GM18507 (cell line): Measurements from ENCODE around the gene UBN2.
"Not testable (repeated sequence)": the region's sequence is repeated elsewhere in the genome, so short reads cannot be mapped to it uniquely, and the experiment has no call there.

ENCODE experiments used
- DNase-seq: peaks from one replicate; pipeline ENCODE4 v3.0.0; 2011; ENCODE audit warnings: low read depth; ENCODE audit not compliant: insufficient read length; ENCODE audit errors: extremely low spot score
- FAIRE-seq: peaks from 2 replicates; lab custom pipeline; 2011; peaks lifted over from hg19 to GRCh38; lab: Jason Lieb, UNC

Gene UBN2

GRCh38 chr7:139292821-139293220 is 61.8 kb downstream of the UBN2 start:
- no peak for FAIRE-seq

DNA sequence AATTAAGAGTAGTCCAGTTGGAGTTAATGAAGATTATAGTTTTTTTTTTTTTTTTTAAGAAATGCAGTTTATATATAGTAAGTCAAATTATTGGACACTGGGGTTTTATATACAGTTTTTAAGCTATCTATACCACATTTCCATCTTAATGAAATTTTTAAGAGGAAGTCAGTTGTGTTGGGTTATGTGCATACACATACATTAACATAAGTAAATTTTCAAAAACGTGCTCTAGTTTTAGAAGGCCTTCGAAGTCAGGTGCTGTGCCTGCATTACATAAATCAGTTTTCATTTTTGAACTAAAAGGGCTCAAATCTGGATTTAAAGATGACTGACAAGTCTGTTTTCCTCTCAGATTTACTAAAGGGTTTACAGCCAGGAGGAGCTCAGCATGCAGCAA is 62.5 kb downstream of the UBN2 start:
- DNase-seq (no peak), FAIRE-seq (no peak)

More at GRCh38 chr7:139292821-139293220, 61.8 kb downstream of the UBN2 start:
- no peak for DNase-seq

DNA sequence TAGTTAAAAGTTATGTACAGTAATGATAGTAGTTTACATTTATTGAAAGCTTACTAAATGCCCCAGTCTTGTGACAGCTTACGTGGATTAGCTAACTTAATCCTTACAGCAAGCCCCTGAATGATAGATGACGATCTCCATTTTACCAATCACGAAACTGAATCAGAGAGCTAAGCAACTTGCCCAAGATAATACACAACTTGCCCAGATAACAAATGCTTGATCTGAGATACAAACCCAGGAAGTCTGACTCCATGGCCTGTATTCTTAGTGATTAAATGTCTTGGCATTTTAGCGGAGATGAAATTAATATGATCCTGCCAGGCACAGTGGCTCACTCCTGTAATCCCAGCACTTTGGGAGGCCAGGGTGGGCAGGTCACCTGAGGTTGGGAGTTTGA is 63.2 kb downstream of the UBN2 start:
- no peak for DNase-seq
- no peak for FAIRE-seq

DNA sequence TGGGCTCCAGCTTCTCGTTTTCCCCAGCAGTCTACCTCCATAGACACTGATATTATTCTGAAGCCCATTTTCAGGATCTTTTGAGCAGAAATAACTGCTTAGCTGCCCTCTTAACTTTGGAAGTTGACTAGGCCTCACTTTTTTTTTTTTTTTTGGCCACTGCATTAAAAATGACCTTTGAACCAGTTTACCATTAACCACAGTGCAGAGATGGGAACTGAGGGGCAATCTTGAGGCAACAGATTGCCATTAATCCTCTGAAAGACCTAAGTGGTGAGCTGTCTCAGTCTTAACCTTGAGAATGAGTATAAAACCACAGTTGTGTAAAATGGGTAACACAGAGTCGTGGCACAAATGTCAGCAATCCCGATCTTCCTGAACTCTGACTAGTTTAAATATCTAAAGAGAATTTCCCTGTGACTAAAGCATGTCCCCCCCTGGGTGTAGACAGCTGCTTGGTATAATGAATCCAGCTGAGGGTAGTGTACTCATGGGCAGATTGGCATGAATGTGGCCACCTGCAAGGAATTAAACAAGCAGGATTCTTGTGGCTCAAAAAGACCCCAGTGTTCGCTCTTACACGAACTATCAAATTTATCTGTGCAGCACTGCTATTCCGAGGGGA is 64.0 kb downstream of the UBN2 start:
- FAIRE-seq (no peak), DNase-seq (no peak)

- no peak for DNase-seq
- FAIRE-seq = no peak
Measured at GRCh38 chr7:139297795-139298194, 66.8 kb downstream of the UBN2 start.

DNA sequence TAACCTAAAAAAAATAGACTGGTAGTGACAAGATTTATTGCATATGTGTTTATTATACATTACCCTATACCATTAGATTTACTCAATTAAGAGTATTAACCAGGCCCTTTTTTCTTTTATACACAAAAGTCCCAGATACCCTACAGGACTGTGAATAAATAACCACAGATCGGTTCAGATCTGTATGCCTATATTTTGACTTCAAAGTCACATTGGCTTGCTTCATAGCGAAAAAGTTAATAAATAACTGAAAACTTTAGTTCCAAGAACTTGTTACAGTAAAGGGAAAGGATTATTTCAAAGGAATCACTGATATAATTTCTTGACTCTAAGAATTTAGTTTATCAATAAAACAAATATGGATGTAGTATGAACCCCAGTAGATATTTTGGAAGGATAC is 68.3 kb downstream of the UBN2 start:
- no peak for DNase-seq
- FAIRE-seq = no peak

GRCh38 chr7:139300390-139300789 is 69.4 kb downstream of the UBN2 start:
- FAIRE-seq (no peak), DNase-seq (no peak)

DNA sequence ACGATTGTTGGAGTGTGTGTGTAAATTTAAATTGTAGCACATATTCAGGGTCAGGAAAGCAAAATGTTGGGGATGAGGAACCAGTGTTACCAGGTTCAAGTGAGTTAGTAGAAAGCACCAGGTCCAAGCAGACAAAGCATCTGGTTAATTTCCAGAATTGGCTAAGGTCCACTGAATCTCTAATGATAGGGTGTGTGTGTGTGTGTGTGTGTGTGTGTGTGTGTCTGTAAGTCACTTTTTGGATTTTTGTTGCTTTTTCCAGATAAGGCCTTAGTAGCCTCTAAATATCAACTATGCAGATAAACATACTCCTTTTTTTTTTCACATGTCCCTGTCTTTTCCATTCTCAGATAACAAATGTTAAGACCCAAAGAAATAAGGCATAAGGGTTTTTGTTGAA is 73.5 kb downstream of the UBN2 start:
- DNase-seq = no peak

DNA sequence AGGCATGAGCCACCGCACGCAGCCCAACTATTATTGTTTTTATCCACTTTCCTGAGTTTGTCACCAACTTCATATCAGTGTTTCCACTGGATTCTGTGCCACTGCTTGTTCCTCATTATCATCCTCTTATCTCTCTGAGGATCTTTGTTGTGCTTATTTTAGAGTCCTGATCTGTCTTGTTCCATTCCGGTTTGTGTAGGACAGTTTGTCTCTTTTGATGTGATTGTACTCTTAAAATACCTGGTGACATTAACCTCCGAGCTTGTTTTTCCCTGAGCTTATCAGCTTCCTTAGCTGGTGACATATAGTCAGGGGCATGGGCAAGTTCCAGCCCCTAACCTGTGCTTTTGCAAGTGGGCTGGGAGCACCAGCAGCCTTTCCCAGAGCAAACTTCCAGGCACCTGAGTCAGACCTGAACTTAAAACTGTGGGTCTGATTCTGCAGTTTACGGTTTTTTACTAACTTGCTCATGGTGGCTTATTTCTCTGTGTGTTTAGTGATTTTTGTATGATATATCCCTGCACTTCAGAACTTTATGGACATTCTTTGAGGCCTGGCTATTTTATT is 87.0 kb downstream of the UBN2 start:
- DNase-seq (no peak), FAIRE-seq (no peak)

More for the DNA sequence above, 73.5 kb downstream of the UBN2 start:
- no peak for FAIRE-seq

- DNase-seq = no peak
Measured at GRCh38 chr7:139321071-139321745, 90.2 kb downstream of the UBN2 start.

GRCh38 chr7:139324709-139325108 is 93.7 kb downstream of the UBN2 start:
- DNase-seq, FAIRE-seq: not testable (repeated sequence)

More at GRCh38 chr7:139321071-139321745, 90.2 kb downstream of the UBN2 start:
- FAIRE-seq = peak; percentile 9

GRCh38 chr7:139328375-139328774 is 97.3 kb downstream of the UBN2 start:
- DNase-seq (no peak), FAIRE-seq (no peak)

- no peak for FAIRE-seq
- no peak for DNase-seq
Measured at GRCh38 chr7:139329119-139329518, 98.1 kb downstream of the UBN2 start.

DNA sequence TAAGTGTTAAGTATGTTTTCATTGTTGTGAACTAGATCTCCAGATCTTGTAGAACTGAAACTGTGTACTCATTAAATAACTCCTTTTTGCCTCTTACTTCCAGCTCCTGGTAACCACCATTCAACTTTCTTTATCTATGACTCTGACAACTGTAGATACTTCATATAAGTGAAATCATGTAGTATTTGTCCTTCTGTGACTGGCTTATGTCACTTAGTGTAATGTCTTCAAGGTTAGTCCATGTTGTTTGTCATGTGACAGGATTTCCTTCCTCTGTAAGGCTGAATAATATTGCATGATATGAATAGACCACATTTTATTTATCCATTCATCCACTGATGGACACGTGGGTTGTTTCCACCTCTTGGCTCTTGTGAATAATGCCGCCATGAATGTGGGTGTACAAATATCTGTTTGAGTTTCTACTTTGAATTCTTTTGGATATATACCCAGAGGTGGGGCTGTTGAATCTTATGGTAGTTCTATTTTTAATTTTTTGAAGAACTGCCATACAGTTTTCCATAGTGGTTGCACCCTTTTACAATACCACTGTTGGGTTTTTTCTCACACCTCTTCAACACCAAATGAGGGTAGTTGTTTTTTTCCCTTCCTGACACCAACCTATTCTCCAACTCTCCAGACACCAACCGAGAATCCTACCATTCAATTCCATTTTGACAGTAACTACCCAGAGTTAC is 99.4 kb downstream of the UBN2 start:
- DNase-seq (no peak), FAIRE-seq (no peak)

DNA sequence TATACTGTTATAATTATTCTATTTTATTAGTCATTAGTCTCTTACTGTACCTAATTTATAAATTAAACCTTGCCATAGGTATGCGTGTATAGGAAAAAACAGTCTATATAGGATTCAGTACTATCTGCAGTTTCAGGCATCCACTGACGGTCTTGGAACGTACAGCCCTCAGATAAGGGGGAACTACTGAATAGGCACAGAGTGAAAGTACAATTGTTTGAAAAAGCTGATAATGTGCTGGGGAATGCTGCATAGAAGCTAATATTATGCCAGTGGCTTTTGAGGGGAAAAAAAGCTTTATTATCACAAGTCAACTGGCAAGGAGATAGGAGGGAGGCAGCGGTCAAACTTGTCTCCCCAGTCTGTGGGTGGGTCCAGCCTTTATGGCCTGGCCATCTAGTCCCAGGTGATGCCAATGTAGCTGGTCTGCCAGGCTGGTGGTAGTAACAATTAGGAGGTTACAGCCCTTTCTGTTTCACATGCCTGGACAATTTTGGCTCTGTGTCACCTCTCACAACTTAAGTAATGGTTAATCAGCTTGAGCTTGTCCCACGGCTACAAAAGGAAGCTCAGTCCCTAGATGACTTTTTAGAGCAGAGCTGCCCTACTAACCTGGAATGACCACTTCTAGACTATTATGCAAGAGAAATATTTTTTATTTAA is 101.8 kb downstream of the UBN2 start:
- no peak for FAIRE-seq
- no peak for DNase-seq

DNA sequence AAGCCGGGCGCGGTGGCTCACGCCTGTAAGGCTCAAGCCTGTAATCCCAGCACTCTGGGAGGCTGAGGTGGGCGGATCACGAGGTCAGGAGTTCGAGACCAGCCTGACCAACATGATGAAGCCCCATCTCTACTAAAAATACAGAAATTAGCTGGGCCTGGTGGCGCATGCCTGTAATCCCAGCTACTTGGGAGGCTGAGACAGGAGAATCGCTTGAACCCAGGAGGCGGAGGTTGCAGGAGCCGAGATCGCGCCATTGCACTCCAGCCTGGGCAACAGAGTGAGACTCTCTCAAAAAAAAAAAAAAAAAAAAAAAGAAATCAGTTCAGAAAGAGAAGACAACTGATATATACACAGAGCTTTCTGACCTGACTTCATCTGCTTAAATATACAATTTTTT is 102.4 kb downstream of the UBN2 start:
- FAIRE-seq, DNase-seq: not testable (repeated sequence)

DNA sequence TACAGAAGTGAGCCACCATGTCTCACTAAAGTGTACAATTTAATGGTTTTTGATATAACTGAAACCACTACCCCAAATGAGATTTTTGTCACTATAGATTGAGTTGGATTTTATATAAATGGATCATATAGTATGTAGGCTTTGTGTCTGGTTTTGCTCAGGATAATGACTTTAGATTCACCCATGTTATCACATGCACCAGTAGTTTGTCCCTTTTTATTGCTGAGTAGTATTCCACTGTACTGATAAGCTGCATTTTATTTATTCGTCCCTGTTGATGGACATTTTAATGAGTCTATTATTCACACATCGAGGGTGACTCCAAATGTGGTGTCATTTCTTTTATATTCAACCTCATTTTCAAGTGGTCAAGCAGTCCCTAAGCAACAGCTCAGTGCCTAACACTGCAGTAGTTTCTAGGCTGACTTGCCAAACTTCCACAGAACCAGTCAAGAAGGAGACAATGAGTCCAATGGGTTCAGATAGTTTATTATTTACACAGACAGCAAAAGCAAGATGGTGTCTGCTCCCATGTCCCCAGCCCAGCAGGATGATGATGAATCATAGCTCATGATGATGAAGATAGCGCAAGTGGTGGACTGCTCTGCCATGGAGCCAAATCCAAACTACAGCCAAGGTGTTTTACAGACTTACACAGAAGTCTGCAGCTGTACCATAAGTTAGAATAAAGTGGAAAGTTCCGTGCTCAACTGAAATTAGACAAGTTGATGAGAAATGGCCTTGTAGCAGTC is 103.5 kb downstream of the UBN2 start:
- FAIRE-seq (no peak), DNase-seq (no peak)

GRCh38 chr7:139339025-139339424 is 108.0 kb downstream of the UBN2 start:
- DNase-seq (no peak), FAIRE-seq (no peak)

DNA sequence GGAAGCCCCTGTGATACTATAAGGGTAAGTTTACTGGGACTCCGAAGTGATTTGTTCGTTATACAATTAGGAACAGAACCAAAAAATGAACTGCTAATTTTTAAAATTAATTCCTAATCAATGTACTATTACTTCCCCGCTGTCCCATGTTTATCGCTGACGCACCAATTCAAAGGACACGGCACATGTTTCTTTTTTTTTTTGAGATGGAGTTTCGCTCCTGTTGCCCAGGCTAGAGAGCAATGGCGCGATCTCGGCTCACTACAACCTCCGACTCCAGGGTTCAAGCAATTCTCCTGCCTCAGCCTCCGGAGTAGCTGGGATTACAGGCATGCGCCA is 108.6 kb downstream of the UBN2 start:
- no peak for FAIRE-seq
- DNase-seq = no peak
